IPS DF 4.7 (cell line): Measurements from ENCODE around the gene FIZ1.

ENCODE experiments used
- DNase-seq: peaks from one replicate; pipeline ENCODE4 v3.0.0-alpha.2; 2013; ENCODE audit warnings: low spot score; ENCODE audit errors: extremely low read depth

The FIZ1 gene

GRCh38 chr19:55613930-55614710 is 14.8 kb upstream of the FIZ1 start:
- DNase-seq: no peak

GRCh38 chr19:55613396-55613795 is 14.1 kb upstream of the FIZ1 start:
- DNase-seq: no peak

GRCh38 chr19:55611983-55612645 is 12.8 kb upstream of the FIZ1 start:
- no peak for DNase-seq

- DNase-seq: no peak
Observed at GRCh38 chr19:55611300-55611982, 12.1 kb upstream of the FIZ1 start.

GRCh38 chr19:55609326-55609725 is 10.0 kb upstream of the FIZ1 start:
- no peak for DNase-seq

- DNase-seq: no peak
Observed at GRCh38 chr19:55606817-55607216, 7.5 kb upstream of the FIZ1 start.

- no peak for DNase-seq
Observed at GRCh38 chr19:55606471-55606787, 7.1 kb upstream of the FIZ1 start.

- DNase-seq: no peak
Observed at GRCh38 chr19:55605637-55606470, 6.5 kb upstream of the FIZ1 start, which contains the start of gene ZNF865. TSS of gene ZNF865 (plus strand) at chr19:55605647. CDS start at chr19:55613619, 7,972 bp downstream.

GRCh38 chr19:55605207-55605636 is 5.9 kb upstream of the FIZ1 start:
- no peak for DNase-seq

GRCh38 chr19:55603581-55604292 is 4.4 kb upstream of the FIZ1 start:
- DNase-seq: no peak

- DNase-seq: no peak
Observed at GRCh38 chr19:55603115-55603514, 3.8 kb upstream of the FIZ1 start.

GRCh38 chr19:55602104-55603001 is 3.0 kb upstream of the FIZ1 start:
- no peak for DNase-seq

- no peak for DNase-seq
Observed at GRCh38 chr19:55601084-55601483, 1.8 kb upstream of the FIZ1 start.

GRCh38 chr19:55600662-55601028 is 1.3 kb upstream of the FIZ1 start:
- no peak for DNase-seq

GRCh38 chr19:55599842-55600661 is 735 bp upstream of the FIZ1 start, which contains the start of gene ZNF524:
TSS of gene ZNF524 (plus strand) at chr19:55600288. CDS start at chr19:55602113, 1,825 bp downstream.
- no peak for DNase-seq

GRCh38 chr19:55598719-55599467 is 424 bp downstream of the FIZ1 start:
- no peak for DNase-seq

GRCh38 chr19:55598034-55598433 is 1.3 kb downstream of the FIZ1 start:
- no peak for DNase-seq

GRCh38 chr19:55597501-55597921 is 1.8 kb downstream of the FIZ1 start:
- no peak for DNase-seq
